Endothelial cell of umbilical vein (primary cell): ENCODE data around the gene SELENBP1.

ENCODE experiments used
- JUN ChIP-seq: IDR thresholded peaks from 2 replicates; pipeline ENCODE4 v1.6.1; 2011; ENCODE audit warnings: borderline replicate concordance, low read depth; ENCODE audit not compliant: insufficient read length, insufficient read depth
- MYC ChIP-seq: IDR thresholded peaks from one replicate; pipeline ENCODE4 v1.6.1; 2011; ENCODE audit warnings: mild to moderate bottlenecking, low read depth, low read length
- POLR2A ChIP-seq: IDR thresholded peaks from 2 replicates; pipeline ENCODE4 v1.6.1; 2012; ENCODE audit warnings: low read depth, mild to moderate bottlenecking, control low read depth, low read length
- TF ChIP-seq, protein P1 (sequence below), 2 donors: IDR thresholded peaks; 1 replicate in 1 of 2; 2 replicates in 1 of 2; pipeline ENCODE4 v1.5.1; 2011; ENCODE audit warnings: low read length in 2 of 2, mild to moderate bottlenecking in 2 of 2, moderate library complexity in 2 of 2, control low read depth in 1 of 2, inconsistent platforms in 1 of 2, low read depth in 1 of 2; ENCODE audit not compliant: insufficient read depth in 1 of 2; ENCODE audit errors: extremely low read depth in 1 of 2
- TF ChIP-seq, protein P2 (sequence below): IDR thresholded peaks from 2 replicates; pipeline ENCODE4 v1.6.1; 2011; ENCODE audit not compliant: insufficient read depth, insufficient read length

DNA sequence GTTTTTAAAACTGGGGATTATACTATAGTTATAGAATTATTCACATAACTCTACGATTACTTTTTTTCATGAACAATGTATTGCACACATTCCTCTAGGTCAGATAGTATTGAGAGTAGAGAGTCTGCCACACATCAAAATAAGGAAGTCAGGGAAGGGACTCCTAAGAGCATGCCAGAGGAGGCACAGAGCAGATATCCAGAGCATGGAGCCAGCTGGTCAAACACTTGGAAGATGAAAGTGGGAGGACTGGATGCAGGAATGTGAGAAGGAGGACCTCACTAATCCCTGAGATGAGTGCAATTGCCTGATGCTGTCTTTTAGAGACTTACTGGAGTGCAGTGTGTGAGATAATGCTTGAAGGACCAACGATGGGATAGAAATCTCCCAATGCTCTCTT, 15.8 kb downstream of the SELENBP1 start:
- TF ChIP-seq, protein P1, sequence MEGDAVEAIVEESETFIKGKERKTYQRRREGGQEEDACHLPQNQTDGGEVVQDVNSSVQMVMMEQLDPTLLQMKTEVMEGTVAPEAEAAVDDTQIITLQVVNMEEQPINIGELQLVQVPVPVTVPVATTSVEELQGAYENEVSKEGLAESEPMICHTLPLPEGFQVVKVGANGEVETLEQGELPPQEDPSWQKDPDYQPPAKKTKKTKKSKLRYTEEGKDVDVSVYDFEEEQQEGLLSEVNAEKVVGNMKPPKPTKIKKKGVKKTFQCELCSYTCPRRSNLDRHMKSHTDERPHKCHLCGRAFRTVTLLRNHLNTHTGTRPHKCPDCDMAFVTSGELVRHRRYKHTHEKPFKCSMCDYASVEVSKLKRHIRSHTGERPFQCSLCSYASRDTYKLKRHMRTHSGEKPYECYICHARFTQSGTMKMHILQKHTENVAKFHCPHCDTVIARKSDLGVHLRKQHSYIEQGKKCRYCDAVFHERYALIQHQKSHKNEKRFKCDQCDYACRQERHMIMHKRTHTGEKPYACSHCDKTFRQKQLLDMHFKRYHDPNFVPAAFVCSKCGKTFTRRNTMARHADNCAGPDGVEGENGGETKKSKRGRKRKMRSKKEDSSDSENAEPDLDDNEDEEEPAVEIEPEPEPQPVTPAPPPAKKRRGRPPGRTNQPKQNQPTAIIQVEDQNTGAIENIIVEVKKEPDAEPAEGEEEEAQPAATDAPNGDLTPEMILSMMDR (IDR thresholded peaks at IDR 0.05; ENCODE audit: extremely low read depth in 1 of 2, insufficient read depth in 1 of 2, low read depth in 1 of 2, low read length in 2 of 2), result no peak
- TF ChIP-seq POLR2A (no peak), MYC (no peak), JUN (no peak)
- TF ChIP-seq, protein P2, sequence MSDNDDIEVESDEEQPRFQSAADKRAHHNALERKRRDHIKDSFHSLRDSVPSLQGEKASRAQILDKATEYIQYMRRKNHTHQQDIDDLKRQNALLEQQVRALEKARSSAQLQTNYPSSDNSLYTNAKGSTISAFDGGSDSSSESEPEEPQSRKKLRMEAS, result no peak
